ENCODE results near the gene FOXP1. TPM values are rescaled to one million over a fixed set of nuclear protein-coding genes. Genes with fewer than 3 reads are reported as not detected.

Gene FOXP1
- total RNA-seq, 1 experiment from 2014 or later, result 24.7 TPM

- Histone ChIP-seq H3K4me3 (ENCODE audit: insufficient read depth, low read depth, low read length) (no peak overlapping the region), H3K36me3 (replicated peaks; ENCODE audit: control insufficient read depth, insufficient read depth, low read length) (no peaks in the 10 kb centered on the region), H3K27me3 (ENCODE audit: control insufficient read depth, insufficient read depth, low read length) (no peaks in the 10 kb centered on the region)
- no peak for DNase-seq
These were observed 293.2 kb downstream of the FOXP1 start for GRCh38 chr3:71290301-71290700.

- H3K4me3 ChIP-seq (ENCODE audit: insufficient read depth, low read depth, low read length), result no peak overlapping the region
- H3K27me3 ChIP-seq (ENCODE audit: control insufficient read depth, insufficient read depth, low read length), result no peaks in the 10 kb centered on the region
- H3K36me3 ChIP-seq (replicated peaks; ENCODE audit: control insufficient read depth, insufficient read depth, low read length), result no peaks in the 10 kb centered on the region
- DNase-seq, result no peak
These were observed 295.1 kb downstream of the FOXP1 start for GRCh38 chr3:71288269-71288930.

GRCh38 chr3:71285086-71285485, 298.4 kb downstream of the FOXP1 start:
- no peak for DNase-seq
- H3K4me3 ChIP-seq (ENCODE audit: insufficient read depth, low read depth, low read length), result no peak overlapping the region
- H3K27me3 ChIP-seq (ENCODE audit: control insufficient read depth, insufficient read depth, low read length), result no peaks in the 10 kb centered on the region
- no peaks in the 10 kb centered on the region for H3K36me3 ChIP-seq (replicated peaks; ENCODE audit: control insufficient read depth, insufficient read depth, low read length)

GRCh38 chr3:71282976-71283375, 300.6 kb downstream of the FOXP1 start:
- peak; percentile 41 for DNase-seq
- Histone ChIP-seq H3K4me3 (ENCODE audit: insufficient read depth, low read depth, low read length) (no peak overlapping the region), H3K27me3 (ENCODE audit: control insufficient read depth, insufficient read depth, low read length) (no peaks in the 10 kb centered on the region), H3K36me3 (replicated peaks; ENCODE audit: control insufficient read depth, insufficient read depth, low read length) (no peaks in the 10 kb centered on the region)

GRCh38 chr3:71281280-71281679, 302.2 kb downstream of the FOXP1 start:
- Histone ChIP-seq H3K36me3 (replicated peaks; ENCODE audit: control insufficient read depth, insufficient read depth, low read length) (no peaks in the 10 kb centered on the region), H3K27me3 (ENCODE audit: control insufficient read depth, insufficient read depth, low read length) (no peaks in the 10 kb centered on the region), H3K4me3 (ENCODE audit: insufficient read depth, low read depth, low read length) (no peak overlapping the region)
- no peak for DNase-seq

- DNase-seq, result no peak
- Histone ChIP-seq H3K36me3 (replicated peaks; ENCODE audit: control insufficient read depth, insufficient read depth, low read length) (no peaks in the 10 kb centered on the region), H3K4me3 (ENCODE audit: insufficient read depth, low read depth, low read length) (no peak overlapping the region), H3K27me3 (ENCODE audit: control insufficient read depth, insufficient read depth, low read length) (no peaks in the 10 kb centered on the region)
These were observed 306.2 kb downstream of the FOXP1 start for GRCh38 chr3:71277341-71277740.

GRCh38 chr3:71276531-71276930, 307.0 kb downstream of the FOXP1 start:
- Histone ChIP-seq H3K36me3 (replicated peaks; ENCODE audit: control insufficient read depth, insufficient read depth, low read length) (no peaks in the 10 kb centered on the region), H3K4me3 (ENCODE audit: insufficient read depth, low read depth, low read length) (no peak overlapping the region), H3K27me3 (ENCODE audit: control insufficient read depth, insufficient read depth, low read length) (no peaks in the 10 kb centered on the region)
- DNase-seq, result no peak

- no peak overlapping the region for H3K4me3 ChIP-seq (ENCODE audit: insufficient read depth, low read depth, low read length)
- H3K36me3 ChIP-seq (replicated peaks; ENCODE audit: control insufficient read depth, insufficient read depth, low read length), result no peaks in the 10 kb centered on the region
- H3K27me3 ChIP-seq (ENCODE audit: control insufficient read depth, insufficient read depth, low read length), result no peaks in the 10 kb centered on the region
- DNase-seq, result no peak
These were observed 310.1 kb downstream of the FOXP1 start for GRCh38 chr3:71273453-71273852.

- no peak overlapping the region for H3K4me3 ChIP-seq (ENCODE audit: insufficient read depth, low read depth, low read length)
- H3K36me3 ChIP-seq (replicated peaks; ENCODE audit: control insufficient read depth, insufficient read depth, low read length), result no peaks in the 10 kb centered on the region
- DNase-seq, result no peak
- no peaks in the 10 kb centered on the region for H3K27me3 ChIP-seq (ENCODE audit: control insufficient read depth, insufficient read depth, low read length)
These were observed 311.9 kb downstream of the FOXP1 start for GRCh38 chr3:71271596-71271995.

GRCh38 chr3:71269906-71270305, 313.6 kb downstream of the FOXP1 start:
- no peaks in the 10 kb centered on the region for H3K36me3 ChIP-seq (replicated peaks; ENCODE audit: control insufficient read depth, insufficient read depth, low read length)
- no peak for DNase-seq
- H3K27me3 ChIP-seq (ENCODE audit: control insufficient read depth, insufficient read depth, low read length), result no peaks in the 10 kb centered on the region
- no peak overlapping the region for H3K4me3 ChIP-seq (ENCODE audit: insufficient read depth, low read depth, low read length)

GRCh38 chr3:71268462-71268999, 315.0 kb downstream of the FOXP1 start:
- no peak for DNase-seq
- Histone ChIP-seq H3K36me3 (replicated peaks; ENCODE audit: control insufficient read depth, insufficient read depth, low read length) (no peaks in the 10 kb centered on the region), H3K4me3 (ENCODE audit: insufficient read depth, low read depth, low read length) (no peak overlapping the region), H3K27me3 (ENCODE audit: control insufficient read depth, insufficient read depth, low read length) (no peaks in the 10 kb centered on the region)

GRCh38 chr3:71266875-71267274, 316.7 kb downstream of the FOXP1 start:
- no peak overlapping the region for H3K4me3 ChIP-seq (ENCODE audit: insufficient read depth, low read depth, low read length)
- H3K27me3 ChIP-seq (ENCODE audit: control insufficient read depth, insufficient read depth, low read length), result no peaks in the 10 kb centered on the region
- no peaks in the 10 kb centered on the region for H3K36me3 ChIP-seq (replicated peaks; ENCODE audit: control insufficient read depth, insufficient read depth, low read length)
- DNase-seq, result no peak

GRCh38 chr3:71265365-71265915, 318.1 kb downstream of the FOXP1 start:
- no peak for DNase-seq
- H3K36me3 ChIP-seq (replicated peaks; ENCODE audit: control insufficient read depth, insufficient read depth, low read length), result no peaks in the 10 kb centered on the region
- no peaks in the 10 kb centered on the region for H3K27me3 ChIP-seq (ENCODE audit: control insufficient read depth, insufficient read depth, low read length)
- H3K4me3 ChIP-seq (ENCODE audit: insufficient read depth, low read depth, low read length), result no peak overlapping the region

- H3K27me3 ChIP-seq (ENCODE audit: control insufficient read depth, insufficient read depth, low read length), result no peaks in the 10 kb centered on the region
- H3K4me3 ChIP-seq (ENCODE audit: insufficient read depth, low read depth, low read length), result no peak overlapping the region
- H3K36me3 ChIP-seq (replicated peaks; ENCODE audit: control insufficient read depth, insufficient read depth, low read length), result no peaks in the 10 kb centered on the region
- DNase-seq, result no peak
These were observed 318.7 kb downstream of the FOXP1 start for GRCh38 chr3:71264840-71265239.

- no peak overlapping the region for H3K4me3 ChIP-seq (ENCODE audit: insufficient read depth, low read depth, low read length)
- no peak for DNase-seq
- H3K36me3 ChIP-seq (replicated peaks; ENCODE audit: control insufficient read depth, insufficient read depth, low read length), result no peaks in the 10 kb centered on the region
- no peaks in the 10 kb centered on the region for H3K27me3 ChIP-seq (ENCODE audit: control insufficient read depth, insufficient read depth, low read length)
These were observed 320.9 kb downstream of the FOXP1 start for GRCh38 chr3:71262364-71263265.

Data from H7 (cell line).